Mesenteric fat pad (tissue), 1 donor: ENCODE measurements around the gene KRT24. TPM values are rescaled to one million over a fixed set of nuclear protein-coding genes. Genes with fewer than 3 reads are reported as not detected.
"Not testable (repeated sequence)": the region's sequence is repeated elsewhere in the genome, so short reads cannot be mapped to it uniquely, and the experiment has no call there.

ENCODE experiments used
- DNase-seq: peaks from one replicate; pipeline ENCODE4 v3.0.0-alpha.2; 2020; ENCODE audit warnings: low spot score
- long read RNA-seq: library from polyadenylated mRNA; unstranded; transcript quantifications from one replicate; pipeline ENCODE4 v2.0.0, GENCODE V29; 2020
- total RNA-seq: library from RNA; stranded (reverse); fragmentation: NEBNext Ultra II Directional; extraction: Animal tissue kit (Norgen Biotek cat#: 25700); gene quantifications from one replicate; pipeline ENCODE4 v1.2.1, GENCODE V29; 2021
- donor health status: DM: yes; HTN: yes; CAD: no.

KRT24 gene
- total RNA-seq, result not detected
- long read RNA-seq, result 0 reads

DNA sequence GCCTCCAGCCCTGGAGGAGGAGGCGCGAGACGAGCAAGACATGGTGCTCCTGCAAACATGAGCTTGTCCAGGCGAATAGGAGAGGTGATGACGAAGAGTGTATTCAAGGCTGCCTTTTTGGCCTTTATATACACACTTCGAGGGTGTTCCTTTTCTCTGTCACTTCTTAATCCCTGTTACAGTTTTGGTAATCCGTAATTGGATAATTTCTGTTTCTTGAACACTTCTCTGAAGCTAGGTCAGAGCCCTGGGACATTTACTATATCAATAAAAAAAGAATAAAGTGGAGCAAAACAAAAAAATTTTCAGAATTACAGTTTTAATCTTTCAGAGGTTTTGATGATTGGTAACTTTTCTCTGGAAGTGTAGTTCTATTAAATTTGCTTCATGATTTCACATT lies at the start of gene KRT24:
Gene KRT24 (minus strand): TSS at position 101 of the 400 bp plus-strand sequence. CDS start 59 bp downstream, at position 42.
- no peak for DNase-seq

DNA sequence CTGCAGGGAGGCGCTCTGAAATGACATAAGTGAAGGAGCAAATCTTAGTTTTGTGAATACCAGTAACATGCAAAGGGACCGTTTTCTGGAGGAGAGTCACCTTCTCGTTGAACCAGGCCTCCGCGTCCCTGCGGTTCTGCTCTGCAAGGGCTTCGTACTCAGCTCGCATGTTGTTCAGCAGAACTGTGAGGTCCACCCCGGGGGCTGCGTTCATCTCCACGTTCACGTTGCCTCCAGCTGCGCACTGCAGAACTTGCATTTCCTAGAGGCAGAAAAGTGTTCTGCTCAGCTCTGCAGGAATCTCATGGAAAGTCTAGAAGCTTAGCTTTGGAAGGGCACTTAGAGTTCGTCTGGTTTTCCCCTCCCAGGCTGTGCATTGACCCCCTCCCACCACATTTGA lies 47.5 kb upstream of the KRT24 start:
- DNase-seq, result no peak

DNA sequence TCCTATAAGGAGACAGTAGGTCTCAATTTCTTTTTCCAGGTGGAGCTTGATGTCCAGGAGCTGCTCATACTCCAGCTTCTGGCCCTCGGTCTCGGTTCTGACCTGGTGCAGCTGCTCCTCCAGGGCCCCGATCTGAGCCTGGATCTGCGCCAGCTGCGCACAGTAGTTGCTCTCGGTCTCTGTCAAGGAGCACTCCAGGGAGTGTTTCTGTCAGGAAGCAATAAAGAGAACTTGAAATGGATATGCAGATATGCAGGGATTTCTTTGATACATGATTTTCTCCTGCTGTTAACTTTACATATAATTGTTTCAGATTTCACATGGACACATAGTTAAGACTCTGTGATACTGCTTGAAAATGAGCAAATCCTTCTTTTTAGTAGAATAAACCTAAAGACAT lies 46.8 kb upstream of the KRT24 start:
- no peak for DNase-seq

DNA sequence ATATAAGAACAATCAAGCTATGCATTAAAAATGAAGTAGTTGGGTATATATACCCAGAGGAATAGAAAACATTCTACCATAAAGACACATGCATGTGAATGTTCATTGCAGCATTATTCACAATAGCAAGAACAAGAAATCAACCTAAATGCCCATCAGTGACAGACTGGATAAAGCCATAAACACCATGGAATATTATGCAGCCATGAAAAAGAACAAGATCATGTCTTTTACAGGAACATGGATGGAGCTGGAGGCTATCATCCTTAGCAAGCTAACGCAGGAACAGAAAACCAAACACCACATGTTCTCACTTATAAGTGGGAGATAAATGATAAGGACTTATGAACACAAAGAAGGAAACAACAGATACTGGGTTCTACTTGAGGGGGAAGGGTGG lies 45.1 kb upstream of the KRT24 start:
- not testable (repeated sequence) for DNase-seq

DNA sequence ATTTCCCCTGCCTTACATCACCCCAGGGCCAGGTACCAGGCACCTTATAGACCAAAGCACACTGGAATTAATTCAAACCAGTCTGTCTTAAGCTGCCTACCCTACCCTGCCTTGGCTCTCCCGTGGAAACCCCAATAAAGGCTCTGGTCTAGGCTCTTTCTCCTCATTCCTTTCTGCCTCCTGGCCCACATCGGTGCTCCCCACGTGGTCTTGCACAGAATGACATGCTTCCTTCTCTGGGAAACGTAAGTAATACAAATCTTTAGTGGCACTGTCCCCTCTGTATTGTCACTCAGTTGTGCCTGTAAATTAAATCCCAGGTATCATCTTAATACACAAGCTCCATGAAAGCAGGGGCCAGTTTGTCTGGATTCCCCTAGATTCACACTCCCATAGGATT lies 35.0 kb upstream of the KRT24 start:
- DNase-seq, result no peak

DNA sequence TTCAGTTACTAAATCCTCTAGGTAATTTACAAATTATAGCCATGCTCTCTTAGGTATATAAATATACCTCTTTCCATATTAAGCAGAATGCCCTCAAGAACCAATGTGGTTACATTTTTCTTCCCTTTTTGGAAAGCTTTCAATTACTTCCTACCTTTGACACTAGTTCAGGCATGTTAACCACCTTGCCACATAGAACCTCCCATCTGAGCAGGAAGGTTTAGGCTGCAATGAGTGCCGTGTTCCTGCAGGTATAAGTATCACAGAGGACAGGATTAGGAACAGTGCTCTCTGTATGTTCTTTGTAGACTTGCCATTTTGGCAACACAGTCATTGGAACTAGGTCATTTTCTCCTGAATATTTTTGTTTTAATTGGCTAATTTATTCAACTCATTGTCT lies 31.5 kb upstream of the KRT24 start:
- DNase-seq, result no peak

DNA sequence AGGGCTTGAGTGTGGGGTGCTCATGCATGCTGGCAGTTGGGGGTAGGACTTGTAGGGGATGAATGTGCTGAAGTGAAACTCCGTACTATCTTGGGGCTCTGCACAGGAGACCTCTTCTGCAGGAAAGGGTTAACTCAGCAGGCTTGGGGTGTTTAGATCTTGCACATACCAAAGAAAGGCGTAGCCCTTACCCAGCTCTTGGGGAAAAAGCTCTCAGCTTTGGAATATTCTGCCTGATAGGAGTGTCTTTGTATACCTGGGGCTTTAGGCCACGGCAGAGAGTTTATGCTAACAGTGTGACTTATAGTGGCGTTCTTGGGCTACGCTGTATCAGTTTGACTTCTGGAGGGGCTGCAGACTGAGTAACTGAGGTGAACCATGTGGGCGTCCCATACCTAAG lies 30.5 kb upstream of the KRT24 start:
- DNase-seq, result no peak

DNA sequence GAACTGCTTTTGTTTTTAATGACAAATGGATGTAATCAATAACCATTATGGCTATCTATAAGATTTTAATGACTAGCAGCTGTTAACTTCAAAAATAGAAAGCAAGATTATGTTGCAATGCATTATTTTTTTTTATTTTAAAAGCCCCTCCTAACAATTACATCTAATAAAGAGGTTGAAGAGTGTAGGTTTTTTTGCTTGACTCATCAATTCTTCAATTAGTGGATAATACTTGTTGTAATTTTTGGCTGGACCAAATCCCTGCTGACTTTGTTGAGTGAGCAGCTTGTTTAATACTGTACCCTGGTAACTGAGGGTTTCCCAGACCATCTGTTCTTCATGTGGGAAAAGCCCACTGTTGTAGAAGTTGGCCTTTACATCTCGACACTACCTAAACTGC lies 27.4 kb upstream of the KRT24 start:
- no peak for DNase-seq

DNA sequence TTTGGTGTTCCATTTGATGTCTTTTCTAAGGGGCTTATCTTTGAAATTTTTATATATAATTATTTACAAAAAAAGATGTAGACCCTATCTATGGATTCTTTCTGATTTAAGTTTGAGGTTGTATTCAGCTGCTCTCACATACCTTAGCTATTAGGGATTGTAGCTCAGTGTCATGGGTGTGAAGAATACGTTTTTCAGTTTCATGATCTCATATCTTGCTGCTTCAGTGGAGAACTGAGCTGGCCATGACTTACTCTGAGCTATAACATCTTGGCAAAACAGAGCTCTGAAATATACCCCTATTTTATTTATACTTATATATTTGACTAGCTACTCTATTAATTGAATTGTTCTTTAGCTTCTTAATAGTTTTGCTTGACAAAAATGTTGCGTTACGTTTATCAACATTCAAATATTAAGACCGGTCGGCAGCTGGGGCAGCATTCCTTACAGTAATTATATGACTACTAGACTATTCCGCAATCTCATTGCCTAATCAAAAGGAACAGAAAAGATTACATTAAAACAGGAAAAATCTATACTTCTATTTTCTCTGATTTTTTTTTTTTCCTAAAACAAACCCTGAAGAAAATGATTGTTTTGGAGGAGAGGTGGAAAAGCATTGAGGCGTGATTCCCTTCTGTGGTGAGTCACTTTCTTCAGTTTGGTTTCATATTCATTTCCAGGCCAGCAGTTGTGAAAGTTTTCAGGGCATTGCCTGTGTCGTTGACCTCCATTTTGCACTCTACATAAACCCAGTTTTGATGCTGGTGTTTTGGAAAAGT lies 24.1 kb upstream of the KRT24 start:
- no peak for DNase-seq

DNA sequence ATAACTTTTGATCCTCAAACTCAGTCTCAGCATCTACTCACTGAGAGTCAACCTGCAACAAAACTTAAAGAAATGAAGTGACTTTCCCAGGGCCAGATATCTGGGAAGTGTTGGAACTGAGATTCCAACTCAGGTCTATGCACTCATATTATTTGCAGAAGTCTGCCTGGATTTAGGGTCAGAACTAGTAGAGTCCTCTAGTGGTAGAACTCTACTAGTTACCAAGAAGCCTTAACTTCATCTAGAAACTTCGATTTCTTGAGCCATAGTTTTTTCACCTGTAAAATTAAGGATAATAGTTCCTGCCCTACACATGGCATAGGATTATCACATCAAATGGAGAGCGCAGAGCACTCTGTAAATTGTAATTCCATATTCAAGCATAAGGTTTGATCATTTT lies 23.4 kb upstream of the KRT24 start:
- DNase-seq, result no peak

DNA sequence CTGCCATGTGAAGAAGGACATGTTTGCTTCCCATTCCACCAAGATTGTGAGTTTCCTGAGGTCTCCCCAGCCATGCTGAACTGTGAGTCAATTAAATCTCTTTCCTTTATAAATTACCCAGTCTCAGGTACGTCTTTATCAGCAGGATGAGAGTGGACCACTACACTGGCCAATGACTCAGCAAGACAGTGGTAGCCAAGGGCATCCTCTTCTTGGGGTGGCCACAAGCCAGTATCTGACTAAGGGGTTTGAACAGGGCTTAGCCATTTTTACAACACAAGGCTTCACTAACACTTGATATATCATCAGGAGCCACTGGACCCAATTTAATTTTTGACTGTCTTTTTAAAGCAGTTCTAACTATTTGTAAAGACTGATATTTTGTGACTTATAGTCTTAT lies 21.1 kb upstream of the KRT24 start:
- DNase-seq, result no peak

DNA sequence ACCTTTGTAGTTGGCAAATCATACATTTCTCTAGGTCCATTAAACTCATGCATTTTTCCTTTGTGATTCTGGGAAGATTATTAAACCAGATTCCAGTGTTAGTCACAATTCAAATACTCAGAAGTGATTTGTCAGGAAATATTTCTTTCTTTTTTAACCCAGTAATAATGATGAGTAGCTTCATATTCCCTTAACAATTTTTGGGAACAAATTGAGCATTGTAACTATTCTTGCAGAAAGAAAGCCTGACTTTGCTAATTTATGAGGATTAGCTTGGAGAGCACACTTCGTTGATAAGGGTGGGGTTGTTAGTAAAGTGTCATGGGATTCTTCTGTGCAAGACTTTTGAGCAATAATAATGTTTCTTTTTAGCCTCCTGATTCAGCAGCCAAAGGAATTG lies 18.7 kb upstream of the KRT24 start:
- DNase-seq, result no peak

DNA sequence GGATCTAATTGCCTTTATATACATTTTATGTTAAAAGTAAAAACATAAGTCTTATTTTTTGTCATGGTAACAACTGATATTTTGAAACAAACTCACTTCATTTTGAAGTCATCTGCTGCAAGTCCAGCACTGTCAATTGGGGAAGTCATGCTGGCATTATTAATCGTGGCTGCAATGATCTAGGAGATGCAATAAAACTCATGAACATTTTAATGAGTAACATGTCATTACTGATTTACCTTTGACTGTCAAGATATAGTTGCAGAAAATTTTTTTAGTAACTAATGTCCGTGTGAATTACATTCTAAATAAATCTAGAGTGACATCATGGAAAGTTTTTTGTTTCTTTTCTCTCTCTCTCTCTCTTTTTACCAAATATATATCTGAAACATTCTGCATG lies 17.3 kb upstream of the KRT24 start:
- DNase-seq, result no peak

DNA sequence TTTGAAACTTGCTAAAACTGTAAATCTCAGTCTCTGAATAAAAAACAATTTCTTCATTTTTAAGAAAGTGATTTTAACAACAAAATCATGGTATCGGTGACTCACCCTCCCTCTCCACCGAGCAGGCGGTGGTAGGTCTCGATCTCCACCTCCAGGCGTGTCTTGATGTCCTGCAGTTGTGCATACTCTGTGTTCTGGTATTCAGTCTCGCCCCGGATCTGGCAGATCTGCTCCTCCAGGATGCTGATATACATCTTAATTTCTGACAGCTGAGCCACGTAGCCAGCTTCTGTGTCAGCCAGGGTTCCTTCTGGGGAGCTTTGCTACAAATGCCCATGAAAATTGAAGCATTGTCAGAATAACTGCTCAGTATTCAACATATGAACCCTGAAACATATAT lies 15.4 kb upstream of the KRT24 start:
- DNase-seq, result no peak

DNA sequence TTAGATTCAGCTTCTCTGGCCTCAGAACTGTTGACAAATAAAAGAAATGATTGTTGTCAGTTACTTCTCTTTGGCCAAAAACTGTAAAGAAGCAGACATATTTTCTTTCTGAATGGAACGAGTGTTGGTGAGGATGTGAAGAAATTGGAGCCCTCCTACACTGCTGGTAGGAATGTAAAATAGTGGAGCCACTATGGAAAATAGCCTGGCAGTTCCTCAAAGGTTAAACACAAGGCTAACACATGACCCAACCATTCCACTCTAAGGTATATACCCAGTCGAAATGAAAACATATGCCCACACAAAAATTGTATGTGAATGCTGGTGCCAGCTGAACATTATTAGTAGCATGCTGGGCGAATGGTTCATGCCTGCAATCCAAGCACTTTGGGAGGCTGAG lies 14.2 kb upstream of the KRT24 start:
- no peak for DNase-seq

DNA sequence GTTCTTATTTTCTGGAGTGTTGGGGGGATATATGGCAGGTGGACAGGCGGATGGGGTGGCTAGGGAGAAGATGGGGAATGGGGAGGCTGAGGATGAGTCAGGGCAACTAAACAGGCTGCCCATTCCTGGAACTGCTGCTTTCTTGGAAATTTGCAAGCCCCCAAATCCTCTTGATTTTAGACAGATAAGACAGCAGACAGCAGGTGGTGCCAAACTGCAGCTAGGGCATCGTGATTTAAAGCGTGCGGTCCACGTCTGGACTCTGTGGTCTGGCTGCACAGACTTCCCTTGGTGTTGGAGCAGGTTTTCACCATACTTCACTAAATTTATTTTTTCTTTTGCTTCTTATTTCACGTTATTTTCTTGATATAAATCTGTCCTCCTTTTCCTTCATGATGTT lies 10.9 kb upstream of the KRT24 start:
- no peak for DNase-seq

DNA sequence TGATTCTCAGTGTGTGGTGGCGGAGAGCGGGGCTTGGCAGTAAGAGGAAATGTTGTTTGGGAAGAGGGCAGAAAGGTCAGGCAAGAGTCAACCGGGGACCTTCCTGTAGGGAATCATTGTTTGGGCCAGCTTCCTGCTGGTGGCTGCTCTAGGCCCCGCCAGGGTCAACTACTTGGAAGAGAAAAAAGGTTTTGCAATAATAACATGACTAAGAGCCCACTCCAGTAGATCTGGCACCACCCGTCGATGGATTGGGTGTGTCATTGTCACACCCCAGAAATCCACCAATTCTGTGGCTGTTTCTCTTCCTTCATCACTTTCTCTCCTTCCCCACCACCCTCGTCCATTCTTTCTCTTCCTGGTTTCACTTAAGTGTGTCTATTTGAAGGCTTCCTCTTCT lies 4.2 kb upstream of the KRT24 start:
- DNase-seq, result no peak

DNA sequence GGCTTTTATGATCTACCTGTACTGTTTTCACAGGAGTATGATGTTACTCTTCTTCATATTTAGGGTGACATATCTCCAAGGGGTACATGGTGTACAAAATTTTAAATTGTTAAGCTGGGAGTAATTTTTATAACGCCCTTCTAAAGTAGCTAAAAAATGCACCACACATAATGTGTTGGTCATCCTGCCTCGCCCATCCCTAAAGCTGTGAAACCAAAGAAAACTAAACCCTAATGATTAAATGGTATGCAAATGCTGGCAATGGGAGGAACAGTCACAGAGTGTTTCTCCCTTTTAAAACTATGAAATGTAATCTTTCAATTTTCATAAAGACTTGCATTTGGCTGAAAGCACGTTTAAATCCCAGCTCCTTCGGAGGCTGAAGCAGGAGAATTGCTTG lies 2.0 kb upstream of the KRT24 start:
- DNase-seq, result no peak

DNA sequence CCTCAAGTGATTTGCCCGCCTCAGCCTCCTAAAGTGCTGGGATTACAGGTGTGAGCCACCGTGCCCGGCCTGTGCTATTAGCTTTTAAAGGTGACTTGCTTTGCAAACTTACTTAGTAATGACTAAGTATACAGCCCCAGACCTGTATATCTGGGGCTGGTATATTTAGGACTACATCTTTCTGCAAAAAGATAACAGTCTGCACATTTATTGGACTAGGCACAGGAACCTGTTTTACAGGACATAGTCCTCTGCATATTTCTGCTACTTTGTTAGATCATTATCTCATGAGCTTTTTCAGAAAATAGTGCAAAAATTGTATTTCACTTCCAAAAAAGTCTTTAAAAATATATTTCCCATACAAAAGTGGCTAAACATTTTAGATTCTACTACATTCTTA lies 1.3 kb downstream of the KRT24 start:
- no peak for DNase-seq

DNA sequence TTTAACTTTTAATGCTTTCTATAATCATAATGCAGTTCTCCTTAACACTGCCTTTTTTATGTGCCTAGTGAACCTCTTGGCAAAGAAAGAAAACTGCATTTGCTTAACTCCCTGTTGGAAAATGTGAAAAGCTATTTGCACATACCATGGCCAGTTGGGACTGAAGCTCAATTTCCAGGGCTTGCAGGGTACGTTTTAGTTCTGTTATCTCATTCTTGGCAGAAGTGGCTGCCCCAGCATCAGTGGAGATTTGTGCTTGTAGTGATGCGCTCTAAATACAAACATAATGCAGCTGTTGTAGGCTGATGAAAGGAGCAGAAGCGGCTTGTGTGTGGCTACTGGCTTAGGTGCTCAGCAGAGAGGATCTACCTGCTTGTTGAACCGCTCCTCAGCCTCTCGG lies 3.7 kb downstream of the KRT24 start:
- DNase-seq, result no peak

DNA sequence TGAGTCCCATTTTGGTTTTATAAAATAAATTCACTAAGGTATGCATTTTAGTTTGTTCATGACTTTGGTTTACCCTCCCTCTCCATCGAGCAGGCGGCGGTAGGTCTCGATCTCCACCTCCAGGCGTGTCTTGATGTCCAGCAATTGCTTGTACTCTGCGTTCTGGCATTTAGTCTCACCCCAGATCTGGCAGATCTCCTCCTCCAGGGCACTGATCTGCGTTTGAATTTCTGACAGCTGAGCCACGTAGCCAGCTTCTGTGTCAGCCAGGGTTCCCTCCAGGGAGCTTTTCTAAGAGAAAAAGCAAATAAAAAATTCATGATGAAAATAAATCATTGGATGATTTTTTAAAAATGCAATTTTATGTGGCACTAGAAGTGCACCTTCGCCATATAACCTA lies 4.2 kb downstream of the KRT24 start:
- DNase-seq, result no peak

DNA sequence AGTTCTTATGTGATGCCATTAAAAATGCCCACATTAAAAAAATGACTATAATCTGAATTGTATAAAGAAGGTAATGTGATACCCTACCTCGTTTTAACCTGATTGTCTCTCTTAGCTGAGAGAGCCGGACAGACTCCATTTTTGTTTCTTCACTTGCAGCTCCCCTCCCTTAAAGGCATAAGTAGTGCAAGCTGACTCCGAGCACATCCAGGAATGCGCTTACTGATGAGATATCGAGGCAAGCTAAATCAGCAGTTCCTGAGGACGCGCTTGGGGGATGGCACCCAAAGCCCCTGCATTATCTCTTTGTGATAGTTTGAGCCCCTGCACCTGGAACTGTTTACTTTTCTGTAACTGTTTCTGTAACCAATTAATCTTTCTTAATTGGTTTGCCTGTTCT lies 6.3 kb downstream of the KRT24 start:
- DNase-seq, result no peak

DNA sequence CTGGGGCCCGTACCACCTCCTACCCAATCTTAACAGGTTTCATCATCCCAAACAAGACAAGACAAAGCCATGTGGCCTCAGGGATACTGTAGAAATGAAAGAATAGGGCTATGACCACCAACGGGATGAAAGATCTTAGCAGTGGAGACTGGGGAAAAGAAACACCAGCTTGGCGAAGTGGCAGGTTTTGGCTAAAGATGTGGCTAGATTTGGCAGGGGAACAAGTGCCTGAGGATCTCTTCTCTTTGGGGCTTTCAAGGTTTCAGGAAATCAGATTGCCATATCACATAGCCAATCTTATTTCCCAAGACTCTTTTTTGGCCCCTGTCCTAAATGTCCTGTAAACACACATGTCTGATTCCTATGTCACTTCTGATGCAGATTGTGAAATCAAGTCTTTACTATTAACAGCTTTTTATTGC lies 6.9 kb downstream of the KRT24 start:
- no peak for DNase-seq
